ENCODE measurements around the gene CAPS2.

GRCh38 chr12:75227132-75227531 is 103.0 kb downstream of the CAPS2 start:
- TF ChIP-seq CTCF (IDR thresholded peaks at IDR 0.05) (no peak), POLR2A (IDR thresholded peaks at IDR 0.05) (no peak), POLR2AphosphoS5 (IDR thresholded peaks at IDR 0.05) (no peak), EP300 (IDR thresholded peaks at IDR 0.05) (no peak)

All from stomach (tissue), 4 donors.